Activated T-cell treated with anti-CD3 and anti-CD28 coated beads, Interleukin-2, amount 50 U/mL, for 72 hours (primary cell): ENCODE data around the gene ILDR1. TPM values are rescaled to one million over a fixed set of nuclear protein-coding genes. Genes with fewer than 3 reads are reported as not detected.
"Not testable (repeated sequence)": the region's sequence is repeated elsewhere in the genome, so short reads cannot be mapped to it uniquely, and the experiment has no call there.

Experiments
- ATAC-seq, 2 donors: fragments of 150-1000 bp; cut with Tn5 transposase; replicated peaks in 1 of 2; 2 replicates each; pipeline ENCODE4 v1.10.0; 2021; ENCODE audit warnings: moderate library complexity in 2 of 2, mild to moderate bottlenecking in 1 of 2
- DNase-seq, 2 donors: peaks; one replicate each; pipeline ENCODE4 v3.0.0; 2021 to 2022; ENCODE audit warnings: mixed read lengths in 1 of 2
- H3K27ac Mint-ChIP-seq: one replicate; pipeline ENCODE4 v1.8.0; 2022; ENCODE audit warnings: mild to moderate bottlenecking, moderate library complexity, mixed read lengths
- H3K27me3 Mint-ChIP-seq: one replicate; pipeline ENCODE4 v1.8.0; 2022; ENCODE audit warnings: low read depth, mixed read lengths
- H3K36me3 Mint-ChIP-seq, 2 donors: one replicate each; pipeline ENCODE4 v1.8.0; 2022; ENCODE audit warnings: mixed read lengths in 2 of 2, mild to moderate bottlenecking in 1 of 2; ENCODE audit not compliant: insufficient read depth in 2 of 2
- H3K4me1 Mint-ChIP-seq: one replicate; pipeline ENCODE4 v1.8.0; 2022; ENCODE audit warnings: low read depth, mixed read lengths
- H3K4me3 Mint-ChIP-seq, 2 donors: one replicate each; pipeline ENCODE4 v1.8.0; 2022; ENCODE audit warnings: mild to moderate bottlenecking in 2 of 2, mixed read lengths in 2 of 2, moderate library complexity in 2 of 2
- H3K9me3 Mint-ChIP-seq, 2 donors: one replicate each; pipeline ENCODE4 v1.8.0; 2022; ENCODE audit warnings: mixed read lengths in 2 of 2
- total RNA-seq, 2 donors: library from RNA; stranded (reverse); gene quantifications; one replicate each; pipeline ENCODE4 v1.2.3, GENCODE V29; 2022

ILDR1 gene
- under 1 TPM; 0.28 to 0.31 TPM for total RNA-seq

GRCh38 chr3:122021811-122022401, at the start of gene ILDR1:
Gene ILDR1 (minus strand): TSS chr3:122022247. CDS start chr3:122022077, 170 bp downstream.
- Mint-ChIP-seq H3K27me3 (peaks cover 61% of the 10 kb centered on the region), H3K9me3 (no peaks in the 10 kb centered on the region), H3K27ac (no peak within 1 kb of the TSS), H3K4me3 (peak within 1 kb of the TSS; percentile 76 to 80), H3K4me1 (no peaks in the 10 kb centered on the region), H3K36me3 (no peaks in the 10 kb centered on the region)
- DNase-seq: peak; percentile 25 to 33
- peak; percentile 57 to 70 for ATAC-seq

- Mint-ChIP-seq H3K27ac (no peak overlapping the region), H3K4me1 (peaks cover 5% of the 10 kb centered on the region), H3K4me3 (peak overlapping the region in 1 of 2 donors; percentile 20), H3K27me3 (peaks cover 6% of the 10 kb centered on the region), H3K9me3 (no peaks in the 10 kb centered on the region), H3K36me3 (no peaks in the 10 kb centered on the region)
- DNase-seq: no peak
- ATAC-seq: peak; percentile 56 to 85
These were observed 45.7 kb upstream of the ILDR1 start for GRCh38 chr3:122067588-122068240.

- Mint-ChIP-seq H3K27me3 (peaks cover 6% of the 10 kb centered on the region), H3K9me3 (no peaks in the 10 kb centered on the region), H3K27ac (no peak overlapping the region), H3K36me3 (no peaks in the 10 kb centered on the region), H3K4me1 (peaks cover 5% of the 10 kb centered on the region), H3K4me3 (peak overlapping the region in 1 of 2 donors; percentile 60)
- ATAC-seq (no peak), DNase-seq (no peak)
These were observed 45.1 kb upstream of the ILDR1 start for GRCh38 chr3:122067214-122067550.

- peak overlapping the region in 1 of 2 donors; percentile 60 for H3K4me3 Mint-ChIP-seq
- no peak overlapping the region for H3K27ac Mint-ChIP-seq
- H3K27me3 Mint-ChIP-seq: peaks cover 6% of the 10 kb centered on the region
- H3K4me1 Mint-ChIP-seq: peaks cover 5% of the 10 kb centered on the region
- ATAC-seq (no peak), DNase-seq (no peak)
- no peaks in the 10 kb centered on the region for H3K36me3 Mint-ChIP-seq
- H3K9me3 Mint-ChIP-seq: no peaks in the 10 kb centered on the region
These were observed 44.5 kb upstream of the ILDR1 start for GRCh38 chr3:122066331-122067213.

GRCh38 chr3:122064326-122064725, 42.3 kb upstream of the ILDR1 start:
- H3K27ac Mint-ChIP-seq: no peak overlapping the region
- no peak for ATAC-seq
- H3K9me3 Mint-ChIP-seq: no peaks in the 10 kb centered on the region
- H3K4me3 Mint-ChIP-seq: no peak overlapping the region
- peaks cover under 1% of the 10 kb centered on the region for H3K27me3 Mint-ChIP-seq
- no peaks in the 10 kb centered on the region for H3K36me3 Mint-ChIP-seq
- H3K4me1 Mint-ChIP-seq: peaks cover 5% of the 10 kb centered on the region
- no peak for DNase-seq

- Mint-ChIP-seq H3K4me3 (no peak overlapping the region), H3K36me3 (no peaks in the 10 kb centered on the region), H3K4me1 (peaks cover 5% of the 10 kb centered on the region), H3K9me3 (no peaks in the 10 kb centered on the region), H3K27ac (no peak overlapping the region), H3K27me3 (peaks cover 5% of the 10 kb centered on the region)
- no peak for DNase-seq
- ATAC-seq: no peak
These were observed 41.9 kb upstream of the ILDR1 start for GRCh38 chr3:122063908-122064307.

- Mint-ChIP-seq H3K36me3 (no peaks in the 10 kb centered on the region), H3K4me1 (no peaks in the 10 kb centered on the region), H3K4me3 (no peak overlapping the region), H3K9me3 (no peaks in the 10 kb centered on the region), H3K27ac (no peak overlapping the region), H3K27me3 (peaks cover 22% of the 10 kb centered on the region)
- no peak for DNase-seq
- no peak for ATAC-seq
These were observed 38.1 kb upstream of the ILDR1 start for GRCh38 chr3:122060040-122060698.

- Mint-ChIP-seq H3K36me3 (no peaks in the 10 kb centered on the region), H3K9me3 (no peaks in the 10 kb centered on the region)
- DNase-seq: no peak
These were observed 36.2 kb upstream of the ILDR1 start for GRCh38 chr3:122058294-122058693.

GRCh38 chr3:122057671-122058070, 35.6 kb upstream of the ILDR1 start:
- Mint-ChIP-seq H3K27ac (no peak overlapping the region), H3K27me3 (peaks cover 31% of the 10 kb centered on the region), H3K9me3 (no peaks in the 10 kb centered on the region), H3K4me3 (no peak overlapping the region), H3K36me3 (no peaks in the 10 kb centered on the region), H3K4me1 (no peaks in the 10 kb centered on the region)
- ATAC-seq (no peak), DNase-seq (no peak)

More at GRCh38 chr3:122058294-122058693, 36.2 kb upstream of the ILDR1 start:
- Mint-ChIP-seq H3K27ac (no peak overlapping the region), H3K4me3 (no peak overlapping the region), H3K4me1 (no peaks in the 10 kb centered on the region), H3K27me3 (peaks cover 31% of the 10 kb centered on the region)
- ATAC-seq: no peak

- H3K27me3 Mint-ChIP-seq: peaks cover 51% of the 10 kb centered on the region
- H3K9me3 Mint-ChIP-seq: peaks cover 0 to 2% of the 10 kb centered on the region in 2 donors
- peak in 1 of 2 donors; percentile 63 for ATAC-seq
- DNase-seq: no peak
- H3K4me1 Mint-ChIP-seq: no peaks in the 10 kb centered on the region
- no peak within 1 kb of the TSS for H3K4me3 Mint-ChIP-seq
- H3K36me3 Mint-ChIP-seq: peaks cover 0 to 2% of the 10 kb centered on the region in 2 donors
- H3K27ac Mint-ChIP-seq: no peak within 1 kb of the TSS
These were observed 33.2 kb upstream of the ILDR1 start, which contains the start of gene CD86 for GRCh38 chr3:122055215-122055614. Gene CD86 (plus strand): TSS chr3:122055362. CDS start chr3:122055490, 128 bp downstream.

- DNase-seq (no peak), ATAC-seq (no peak)
- Mint-ChIP-seq H3K27me3 (peaks cover 57% of the 10 kb centered on the region), H3K9me3 (peaks cover 0 to 2% of the 10 kb centered on the region in 2 donors), H3K4me3 (no peak overlapping the region), H3K36me3 (peaks cover 0 to 2% of the 10 kb centered on the region in 2 donors), H3K27ac (no peak overlapping the region), H3K4me1 (no peaks in the 10 kb centered on the region)
These were observed 30.9 kb upstream of the ILDR1 start for GRCh38 chr3:122052968-122053367.

GRCh38 chr3:122047773-122048172, 25.7 kb upstream of the ILDR1 start:
- not testable (repeated sequence) for DNase-seq, ATAC-seq, H3K9me3 Mint-ChIP-seq, H3K4me1 Mint-ChIP-seq, H3K4me3 Mint-ChIP-seq, H3K36me3 Mint-ChIP-seq, H3K27ac Mint-ChIP-seq
- H3K27me3 Mint-ChIP-seq: peaks cover 37% of the 10 kb centered on the region

- not testable (repeated sequence) for H3K4me3 Mint-ChIP-seq, H3K27ac Mint-ChIP-seq, DNase-seq, H3K4me1 Mint-ChIP-seq, H3K36me3 Mint-ChIP-seq, H3K9me3 Mint-ChIP-seq, ATAC-seq
- peaks cover 37% of the 10 kb centered on the region for H3K27me3 Mint-ChIP-seq
These were observed 25.2 kb upstream of the ILDR1 start for GRCh38 chr3:122047296-122047695.
